HEK293 (cell line): ENCODE data around the gene MYOM3.

Source experiments
- CTCF ChIA-PET: fragments of 350-600 bp; formaldehyde crosslinking; extraction: SDS; loops from one replicate; lab custom pipeline; 2021; ENCODE audit warnings: antibody characterized with exemption; lab: Yijun Ruan, JAX
- POLR2A ChIA-PET: fragments of 300-600 bp; formaldehyde crosslinking; extraction: SDS; loops from one replicate; lab custom pipeline; 2020; ENCODE audit warnings: antibody characterized with exemption, inconsistent platforms; lab: Yijun Ruan, JAX
- H3K27ac ChIP-seq: fragments of 200-500 bp; sonication (Bioruptor generic); 2 replicates; pipeline ENCODE4 v1.5.1; 2014; ENCODE audit warnings: low read depth, low read length, control low read depth, inconsistent platforms; ENCODE audit errors: extremely low read depth
- H3K36me3 ChIP-seq, 2 experiments: fragments of 200-500 bp in 1 of 2; sonication (Bioruptor generic) in 1 of 2; 1 replicate in 1 of 2; 2 replicates in 1 of 2; pipeline ENCODE4 v1.5.1; 2014 to 2017; ENCODE audit warnings: inconsistent platforms in 2 of 2, low read length in 2 of 2; ENCODE audit not compliant: control insufficient read depth in 2 of 2, insufficient read depth in 1 of 2
- H3K4me1 ChIP-seq: fragments of 200-500 bp; sonication (Bioruptor generic); 2 replicates; pipeline ENCODE4 v1.5.1; 2014; ENCODE audit warnings: mild to moderate bottlenecking, low read length, inconsistent platforms; ENCODE audit not compliant: control insufficient read depth, insufficient read depth
- H3K4me3 ChIP-seq: 2 replicates; pipeline ENCODE4 v1.5.1; 2011; ENCODE audit warnings: low read depth, mild to moderate bottlenecking, control low read depth, low read length, moderate library complexity
- H3K9me3 ChIP-seq: fragments of 200-500 bp; sonication (Bioruptor generic); 2 replicates; pipeline ENCODE4 v1.5.1; 2014; ENCODE audit warnings: low read depth, low read length, inconsistent platforms; ENCODE audit not compliant: control insufficient read depth, insufficient read depth
- GLIS2 ChIP-seq: fragments of 450-650 bp; formaldehyde crosslinking; IDR thresholded peaks from 2 replicates; pipeline ENCODE4 v1.5.1; 2016; ENCODE audit warnings: missing biosample characterization, missing genetic modification characterization
- KLF10 ChIP-seq: fragments of 450-650 bp; IDR thresholded peaks from 2 replicates; pipeline ENCODE4 v1.5.1; 2018; ENCODE audit warnings: missing biosample characterization, mild to moderate bottlenecking, missing genetic modification characterization
- ZBTB20 ChIP-seq: fragments of 450-650 bp; formaldehyde crosslinking; IDR thresholded peaks from 2 replicates; pipeline ENCODE4 v1.5.1; 2016; ENCODE audit warnings: missing biosample characterization, missing genetic modification characterization
- ZFHX2 ChIP-seq: fragments of 450-650 bp; formaldehyde crosslinking; conservative IDR thresholded peaks from 2 replicates; pipeline ENCODE4 v1.5.1; 2016; ENCODE audit warnings: missing biosample characterization, missing genetic modification characterization
- ZNF146 ChIP-seq: fragments of 450-650 bp; formaldehyde crosslinking; IDR thresholded peaks from 2 replicates; pipeline ENCODE4 v1.5.1; 2016; ENCODE audit warnings: missing biosample characterization, missing genetic modification characterization
- ZNF239 ChIP-seq: fragments of 450-650 bp; formaldehyde crosslinking; IDR thresholded peaks from 2 replicates; pipeline ENCODE4 v1.5.1; 2016; ENCODE audit warnings: missing biosample characterization, missing genetic modification characterization
- ZNF24 ChIP-seq: fragments of 450-650 bp; formaldehyde crosslinking; IDR thresholded peaks from 2 replicates; pipeline ENCODE4 v1.5.1; 2016; ENCODE audit warnings: missing biosample characterization, missing genetic modification characterization
- ZNF350 ChIP-seq: fragments of 450-650 bp; formaldehyde crosslinking; IDR thresholded peaks from 2 replicates; pipeline ENCODE4 v1.5.0; 2017; ENCODE audit warnings: missing biosample characterization, mild to moderate bottlenecking, missing genetic modification characterization
- ZNF354C ChIP-seq: fragments of 450-650 bp; formaldehyde crosslinking; IDR thresholded peaks from 2 replicates; pipeline ENCODE4 v1.5.1; 2016; ENCODE audit warnings: missing biosample characterization, missing genetic modification characterization, low read depth, borderline replicate concordance
- ZNF48 ChIP-seq: fragments of 450-650 bp; formaldehyde crosslinking; IDR thresholded peaks from 2 replicates; pipeline ENCODE4 v1.5.1; 2016; ENCODE audit warnings: missing biosample characterization, missing genetic modification characterization
- ZNF518A ChIP-seq: fragments of 450-650 bp; formaldehyde crosslinking; conservative IDR thresholded peaks from 2 replicates; pipeline ENCODE4 v1.5.1; 2016; ENCODE audit warnings: low read depth, missing biosample characterization, missing genetic modification characterization
- ZNF521 ChIP-seq: fragments of 450-650 bp; formaldehyde crosslinking; IDR thresholded peaks from 2 replicates; pipeline ENCODE4 v1.5.1; 2017; ENCODE audit warnings: missing biosample characterization, mild to moderate bottlenecking, missing genetic modification characterization
- ZNF692 ChIP-seq: fragments of 450-650 bp; formaldehyde crosslinking; IDR thresholded peaks from 2 replicates; pipeline ENCODE4 v1.5.1; 2016; ENCODE audit warnings: missing biosample characterization, missing genetic modification characterization
- ZSCAN4 ChIP-seq: fragments of 450-650 bp; formaldehyde crosslinking; IDR thresholded peaks from 2 replicates; pipeline ENCODE4 v1.5.1; 2017; ENCODE audit warnings: missing biosample characterization, missing genetic modification characterization

MYOM3 gene

GRCh38 chr1:24113641-24114033, 1.7 kb upstream of the MYOM3 start (continued):
- TF ChIP-seq ZNF518A (tag by site-specific recombination) (no peak), ZNF350 (no peak), ZNF521 (no peak), ZNF692 (tag by site-specific recombination) (no peak)

- Histone ChIP-seq H3K4me3 (no peak overlapping the region), H3K9me3 (no peaks in the 10 kb centered on the region), H3K27ac (no peak overlapping the region), H3K4me1 (no peaks in the 10 kb centered on the region), H3K36me3 (no peaks in the 10 kb centered on the region)
- POLR2A ChIA-PET = interaction anchor here (0.7 to 1.6 kb wide), 2 partner anchors 131 to 152 kb away, joined by 3 to 4 read pairs; partner anchors contain the start of genes PNRC2 and SRSF10
- CTCF ChIA-PET = interaction anchor here (0.6 to 1.8 kb wide), 13 partner anchors 9 to 341 kb away, joined by 3 to 10 read pairs (median 4); no protein-coding TSS in a partner anchor
- TF ChIP-seq ZNF354C (tag by site-specific recombination) (no peak), ZNF146 (tag by site-specific recombination) (no peak), ZNF48 (tag by site-specific recombination) (no peak), ZBTB20 (no peak), ZFHX2 (peak; percentile 42; the same call in 1 of the 2 replicates), ZSCAN4 (tag by site-specific recombination) (peak; percentile 70)
Measured at GRCh38 chr1:24111262-24111995, 506 bp downstream of the MYOM3 start.

- H3K27ac ChIP-seq = no peak overlapping the region
- no peaks in the 10 kb centered on the region for H3K4me1 ChIP-seq
- no peaks in the 10 kb centered on the region for H3K36me3 ChIP-seq
- CTCF ChIA-PET = interaction anchor here (0.6 to 1.8 kb wide), 6 partner anchors 39 to 340 kb away, joined by 3 to 5 read pairs (median 4); no protein-coding TSS in a partner anchor
- POLR2A ChIA-PET = no interaction called here
- H3K9me3 ChIP-seq = no peaks in the 10 kb centered on the region
- TF ChIP-seq GLIS2 (tag by site-specific recombination) (peak; percentile 16; the same call in 1 of the 2 replicates), ZNF239 (tag by site-specific recombination) (no peak), KLF10 (tag by site-specific recombination) (no peak), ZNF24 (tag by site-specific recombination) (no peak)
- no peak overlapping the region for H3K4me3 ChIP-seq
Measured at GRCh38 chr1:24110642-24111261, 1.2 kb downstream of the MYOM3 start.
